Dermis microvascular lymphatic vessel endothelial cell (primary cell): ENCODE measurements around the gene DDX6. TPM values are rescaled to one million over a fixed set of nuclear protein-coding genes. Genes with fewer than 3 reads are reported as not detected.

Experiments
- DNase-seq, 2 donors: peaks; one replicate each; pipeline versions ENCODE4 v3.0.0 to v3.0.0-alpha.2; 2010; ENCODE audit warnings: low read depth in 2 of 2
- total RNA-seq: library from RNA; depleted of rRNA; stranded (reverse); fragments of >200 nt; gene quantifications from 2 replicates; pipeline ENCODE4 v1.2.1, GENCODE V29; 2014

Gene DDX6
- total RNA-seq, 1 donor from 2014 or later = 85.2 TPM

DNA sequence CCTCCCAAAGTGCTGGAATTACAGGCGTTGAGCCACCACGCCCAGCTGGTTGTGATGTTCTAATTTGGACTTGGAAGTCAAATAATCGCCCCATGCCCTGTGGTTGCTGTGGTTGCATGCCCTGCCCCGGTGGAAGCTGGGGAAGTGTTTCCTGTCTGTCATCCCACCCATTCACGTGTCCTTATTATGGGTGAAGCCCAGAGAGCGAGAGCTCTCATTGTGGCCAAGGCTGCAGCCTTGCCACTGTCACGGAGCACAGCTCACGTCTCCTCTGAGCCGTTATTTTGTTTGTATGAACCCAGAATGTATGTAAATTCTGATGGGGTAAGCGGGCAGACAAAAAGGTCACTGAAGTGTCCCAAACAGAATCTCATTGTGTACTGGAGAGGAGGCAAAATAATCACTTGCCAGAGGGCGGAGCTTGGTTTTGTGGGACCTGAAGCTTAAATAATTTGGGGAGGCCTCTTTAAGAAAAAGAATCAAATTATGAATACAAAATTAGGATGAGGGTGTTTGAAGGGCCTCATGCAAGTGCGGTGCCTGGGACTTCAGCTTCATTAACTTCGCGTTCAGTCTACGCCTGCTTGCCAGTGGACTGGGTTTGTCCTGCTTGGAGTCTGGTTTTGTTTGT, 85.7 kb downstream of the DDX6 start:
- no peak for DNase-seq

- no peak for DNase-seq
Measured at GRCh38 chr11:118703563-118704106, 87.3 kb downstream of the DDX6 start.

DNA sequence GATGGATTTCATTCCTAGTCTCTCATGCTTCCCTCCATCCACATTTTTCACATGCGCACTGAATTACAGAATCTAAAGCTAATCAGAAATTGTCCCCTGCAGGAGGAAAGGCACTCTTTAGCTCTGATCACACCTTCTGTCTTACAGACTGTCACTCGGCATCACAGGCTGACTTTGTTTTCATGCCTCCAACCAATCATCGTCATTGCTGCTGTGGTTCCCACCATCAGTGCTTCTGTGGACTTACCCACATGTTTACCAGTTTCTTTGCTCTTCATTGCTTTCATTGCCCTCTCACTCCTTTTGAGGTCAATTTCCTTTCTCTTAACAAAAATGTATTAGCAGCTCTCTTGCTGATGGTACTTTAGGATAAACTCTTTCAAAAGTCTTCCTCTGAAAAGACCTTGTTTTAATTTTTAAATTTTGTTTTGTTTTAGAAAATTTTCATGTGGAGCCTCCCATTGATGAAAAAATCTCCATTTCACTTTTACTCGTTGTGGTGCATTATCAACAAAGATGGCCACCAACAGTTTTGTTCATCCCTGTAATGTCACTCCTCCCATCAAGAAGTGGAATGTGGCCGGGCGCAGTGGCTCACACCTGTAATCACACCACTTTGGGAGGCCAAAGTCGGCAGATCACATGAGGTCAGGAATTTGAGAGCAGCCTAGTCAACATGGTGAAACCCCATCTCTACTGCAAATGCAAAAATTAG, 91.3 kb downstream of the DDX6 start:
- DNase-seq = no peak

Other genes with a start within 250 kb of the DDX6 start
- gene IFT46, start 225.2 kb downstream of the DDX6 start, total RNA-seq = 13.8 and 16.6 TPM in 2 replicates
- gene ARCN1, start 218.8 kb downstream of the DDX6 start, total RNA-seq = 70.3 and 70.7 TPM in 2 replicates
- 20.7 and 27.6 TPM in 2 replicates for gene PHLDB1, start 183.5 kb downstream of the DDX6 start, total RNA-seq
- gene TREH, start 111.5 kb downstream of the DDX6 start, total RNA-seq = not detected in 2 replicates
- gene CXCR5, start 92.7 kb upstream of the DDX6 start, total RNA-seq = not detected in 2 replicates
- gene BCL9L, start 134.8 kb upstream of the DDX6 start, total RNA-seq = 4.5 and 8.2 TPM in 2 replicates
- gene UPK2, start 165.1 kb upstream of the DDX6 start, total RNA-seq = not detected in 2 replicates
- gene FOXR1, start 180.6 kb upstream of the DDX6 start, total RNA-seq = not detected in 2 replicates
- 6.2 and 8.7 TPM in 2 replicates for gene CENATAC, start 207.0 kb upstream of the DDX6 start, total RNA-seq
- 458 and 629 TPM in 2 replicates for gene RPS25, start 227.2 kb upstream of the DDX6 start, total RNA-seq
- 64.7 and 74.2 TPM in 2 replicates for gene TRAPPC4, start 227.6 kb upstream of the DDX6 start, total RNA-seq
- gene SLC37A4, start 239.7 kb upstream of the DDX6 start, total RNA-seq = 14.5 and 18.1 TPM in 2 replicates